Measurements from ENCODE around the gene PPP1R26.
A peak's percentile ranks its signal among the peaks of the same experiment; 100 is the strongest.

PPP1R26 gene

DNA sequence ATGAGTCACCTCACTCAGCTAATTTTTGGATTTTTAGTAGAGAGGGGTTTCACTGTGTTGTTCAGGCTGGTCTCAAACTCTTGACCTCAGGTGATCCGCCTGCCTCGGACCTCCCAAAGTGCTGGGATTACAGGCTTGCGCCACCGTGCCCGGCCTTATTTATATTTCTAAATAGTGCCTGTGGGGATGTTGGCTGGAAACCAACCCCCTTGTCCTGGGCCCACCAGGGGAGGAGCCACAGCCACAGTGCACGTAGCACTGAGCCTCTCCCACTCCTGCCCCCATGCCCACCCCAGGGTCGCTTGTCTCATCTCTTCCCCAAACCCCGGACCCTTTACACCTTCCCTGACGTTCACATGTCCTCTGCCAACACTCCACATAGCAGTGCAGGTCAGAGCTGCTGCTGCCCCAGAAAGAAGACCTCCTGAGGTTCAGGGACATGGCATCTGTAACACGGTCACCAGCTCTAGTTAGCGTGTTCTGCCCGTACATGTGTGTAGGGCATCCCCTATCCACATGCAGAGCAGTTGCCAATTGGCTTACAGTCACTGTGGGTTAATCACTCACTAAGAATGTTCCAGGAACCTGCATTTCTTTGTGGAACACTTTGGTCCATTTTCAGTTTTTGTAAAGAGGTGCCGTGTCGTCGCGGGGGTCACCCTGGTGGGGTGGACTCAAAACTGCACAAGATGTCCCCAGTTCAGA lies 10.7 kb downstream of the PPP1R26 start:
- DNase-seq = no peak

DNA sequence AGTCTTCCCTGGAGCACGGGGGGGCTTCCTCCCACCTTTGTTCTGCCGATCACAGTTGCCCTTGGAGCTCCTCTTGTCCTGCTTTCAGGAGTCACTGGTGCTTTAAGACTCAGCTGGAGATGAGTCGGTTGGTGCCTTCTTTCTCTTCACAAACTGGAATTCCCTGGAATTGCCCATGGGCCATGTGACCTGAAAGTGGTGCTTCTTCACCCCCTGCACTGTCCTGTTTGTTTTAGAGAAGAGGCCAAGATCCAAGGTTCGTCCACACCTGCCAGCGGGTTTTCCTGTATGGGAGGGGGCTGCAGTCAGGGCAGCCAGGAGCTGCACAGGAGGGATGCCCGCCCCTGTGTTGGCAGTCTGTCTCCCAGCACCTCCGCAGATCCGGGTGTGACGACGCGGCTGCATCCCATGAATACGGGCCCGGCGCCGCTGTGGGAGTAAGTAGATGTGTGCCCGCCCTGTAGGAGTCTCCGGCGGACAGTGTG lies 11.4 kb downstream of the PPP1R26 start:
- DNase-seq = no peak

DNA sequence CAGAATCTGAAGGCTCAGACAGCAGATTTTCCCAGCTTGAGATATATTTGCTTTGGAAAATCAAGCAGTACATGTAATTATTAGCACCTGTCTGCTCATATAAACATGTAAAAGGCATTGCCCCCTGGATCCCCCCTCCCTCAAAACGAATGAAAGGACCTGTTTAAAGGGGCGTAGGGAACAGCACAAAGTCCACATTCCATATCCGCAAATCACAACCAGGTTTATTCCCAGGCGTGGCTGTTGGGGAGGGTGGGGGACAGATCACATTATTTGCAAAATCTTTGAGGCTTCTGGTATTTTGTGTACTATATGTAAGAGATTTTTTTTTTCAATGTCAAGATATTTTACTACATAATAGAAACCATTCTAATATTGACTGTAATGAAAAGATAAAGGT lies 12.2 kb downstream of the PPP1R26 start:
- no peak for DNase-seq

DNA sequence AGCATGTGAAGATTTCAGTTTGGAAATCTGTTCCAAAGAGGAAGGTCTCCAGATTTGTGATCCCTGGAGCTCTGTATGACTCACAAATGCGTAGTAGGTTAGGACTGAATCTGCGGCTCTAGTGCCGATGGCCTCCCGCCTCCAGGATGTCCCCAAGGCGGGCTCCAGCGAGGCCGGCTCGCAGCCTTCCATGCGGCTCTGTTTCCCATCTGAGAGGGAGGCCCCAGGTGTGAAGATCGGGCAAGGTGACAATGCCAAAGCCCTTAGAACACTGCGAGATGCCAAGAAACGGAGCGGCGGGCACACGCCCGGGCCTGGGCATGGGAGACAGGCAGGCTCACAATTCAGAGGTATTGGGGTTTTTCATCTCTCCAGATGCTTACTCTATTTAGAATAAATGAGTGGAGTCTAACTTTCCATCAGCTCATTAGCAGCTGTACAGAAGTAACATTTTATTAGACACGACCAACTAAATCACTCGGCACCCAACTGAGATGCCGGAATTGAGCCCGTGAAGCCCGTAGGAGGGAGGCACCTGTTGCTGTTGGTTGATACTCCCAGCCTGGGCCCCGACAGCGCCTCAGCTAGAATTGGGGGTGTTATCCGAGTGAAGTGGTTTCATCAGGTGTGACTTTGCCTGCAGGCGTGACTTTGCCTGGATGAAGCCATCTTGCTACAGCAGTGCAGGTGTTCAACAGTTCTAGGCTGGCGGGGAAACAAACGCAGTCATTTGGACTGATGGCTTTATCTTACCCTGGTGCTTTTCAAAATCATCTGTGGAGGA lies 13.5 kb downstream of the PPP1R26 start:
- DNase-seq = no peak

DNA sequence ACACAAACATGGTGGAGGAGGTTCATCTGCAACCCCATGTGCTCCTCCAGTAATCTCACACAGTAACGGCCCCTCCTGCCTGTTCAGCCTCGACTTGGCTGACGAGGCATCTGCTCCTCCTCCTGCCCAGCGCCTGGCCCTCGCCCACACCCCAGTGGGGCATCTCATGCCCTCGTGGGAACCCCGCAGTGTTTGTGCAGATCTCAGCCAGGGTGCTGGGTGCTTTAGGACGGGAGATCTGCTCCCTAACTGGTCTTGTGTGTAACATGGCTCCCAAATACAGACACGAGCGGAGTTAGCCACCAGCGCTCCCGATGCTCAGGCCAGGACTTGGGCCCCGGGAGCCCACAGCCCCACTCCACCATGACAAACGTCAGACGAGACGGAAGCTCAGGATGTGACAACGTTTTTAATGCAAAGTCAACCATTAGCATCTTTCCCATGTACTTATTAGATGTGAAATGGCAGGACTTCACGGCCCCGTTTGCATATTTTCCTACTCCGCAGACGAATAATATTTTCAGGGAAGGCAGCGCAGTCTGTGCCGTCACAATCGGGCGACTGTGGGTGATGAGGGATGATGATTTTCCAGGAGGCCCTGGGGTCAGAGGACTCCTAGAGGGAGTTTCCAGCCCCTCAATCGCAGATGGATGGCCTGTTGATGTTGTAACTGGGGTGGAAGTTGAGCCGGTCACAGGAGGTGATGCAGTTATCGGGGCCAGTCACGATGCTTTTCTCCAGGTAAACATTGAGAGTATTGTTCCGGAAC lies 15.4 kb downstream of the PPP1R26 start:
- DNase-seq = no peak

DNA sequence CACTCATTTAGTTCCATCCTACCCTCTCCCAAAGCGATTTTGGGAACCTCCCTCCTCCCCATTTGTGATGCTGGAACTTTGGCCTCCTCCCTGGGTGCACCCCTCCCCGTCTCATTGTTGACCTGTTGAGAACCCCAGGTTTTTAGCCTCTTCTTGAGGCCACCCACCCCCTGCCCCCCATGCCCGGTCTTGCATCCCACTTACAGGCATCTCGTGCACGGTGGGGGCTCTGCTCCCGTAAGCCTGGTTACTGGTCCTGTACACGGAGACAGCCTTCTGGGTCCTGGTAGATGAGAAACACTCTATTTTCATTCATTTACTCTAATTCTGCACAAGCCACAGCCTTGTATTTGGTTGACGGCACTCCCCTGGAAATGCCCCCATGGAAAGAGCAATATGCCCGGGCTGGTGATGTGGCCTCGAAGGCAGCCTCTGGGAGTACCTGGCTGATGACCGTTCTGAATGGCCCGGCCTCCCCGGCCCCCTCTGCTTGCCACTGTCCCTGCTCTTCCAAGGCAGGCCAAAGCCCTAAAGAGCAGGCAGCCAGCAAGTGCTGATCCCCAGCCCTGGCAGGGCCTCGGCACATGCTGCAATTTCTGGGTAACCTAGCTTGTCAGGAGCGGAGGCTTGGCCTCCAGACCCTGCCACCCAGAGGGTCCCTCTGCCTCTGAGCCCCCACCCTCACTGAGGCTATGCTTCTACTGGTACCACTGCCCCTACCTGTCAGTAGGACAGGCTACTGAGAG lies 19.0 kb downstream of the PPP1R26 start:
- no peak for DNase-seq

DNA sequence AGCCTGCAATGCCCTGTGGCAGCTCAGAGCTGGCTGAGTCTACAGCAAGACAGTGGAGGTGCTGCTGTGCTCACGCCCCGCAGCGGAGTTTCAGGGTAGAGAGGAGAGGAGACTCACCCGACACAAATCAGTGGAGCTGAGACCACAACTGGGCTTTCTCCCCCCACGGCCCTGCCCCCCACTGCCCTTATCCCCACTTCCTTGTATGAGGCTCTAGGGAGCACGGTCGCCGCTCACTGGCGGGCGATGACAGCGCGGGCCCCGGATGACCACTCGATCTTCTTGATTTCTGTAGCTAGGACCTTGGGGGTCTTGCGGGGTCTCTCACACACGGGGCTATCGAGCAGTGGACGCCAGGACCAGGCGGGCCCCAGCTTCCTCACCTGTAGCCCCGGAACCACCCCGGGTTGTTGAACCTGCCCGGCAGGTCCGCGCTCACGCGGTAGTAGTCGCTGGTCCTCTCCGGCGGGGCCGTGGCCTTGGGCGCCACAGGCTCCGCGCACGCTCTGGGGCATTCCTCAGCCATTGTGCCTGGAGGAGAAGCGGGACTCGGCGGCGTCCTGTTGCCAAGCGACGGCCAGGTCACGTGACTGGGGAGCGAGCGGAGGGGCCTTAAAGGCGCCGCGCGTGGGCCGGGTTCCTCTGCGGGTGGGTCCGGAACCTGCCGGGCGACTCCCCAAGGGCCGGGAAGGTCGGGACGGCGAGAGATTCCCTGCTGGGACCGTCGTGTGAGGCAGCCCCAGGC lies 19.9 kb downstream of the PPP1R26 start:
- peak; percentile 89 for DNase-seq

DNA sequence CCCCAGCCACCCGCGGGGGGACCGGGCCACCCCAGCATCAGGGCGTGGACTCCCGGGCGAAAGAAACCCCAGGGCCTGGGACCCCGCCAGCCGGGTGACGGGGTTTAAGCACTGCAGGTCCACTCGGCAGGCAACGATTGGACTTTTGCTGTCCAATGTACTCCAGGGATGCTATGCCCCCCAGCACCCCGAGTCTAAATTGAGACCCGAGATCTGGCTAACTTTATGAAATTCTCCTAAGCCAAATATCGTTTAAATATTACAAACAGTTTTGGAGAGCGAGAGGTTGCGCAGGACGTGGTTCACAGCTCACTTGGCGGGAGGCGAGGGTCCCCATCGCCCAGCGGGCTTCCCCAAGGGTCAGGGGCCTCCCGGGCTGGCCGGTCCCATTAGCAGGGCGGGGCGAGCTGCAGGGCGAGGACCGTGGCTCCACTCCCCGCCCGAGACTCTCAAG lies 20.5 kb downstream of the PPP1R26 start:
- DNase-seq = no peak

DNA sequence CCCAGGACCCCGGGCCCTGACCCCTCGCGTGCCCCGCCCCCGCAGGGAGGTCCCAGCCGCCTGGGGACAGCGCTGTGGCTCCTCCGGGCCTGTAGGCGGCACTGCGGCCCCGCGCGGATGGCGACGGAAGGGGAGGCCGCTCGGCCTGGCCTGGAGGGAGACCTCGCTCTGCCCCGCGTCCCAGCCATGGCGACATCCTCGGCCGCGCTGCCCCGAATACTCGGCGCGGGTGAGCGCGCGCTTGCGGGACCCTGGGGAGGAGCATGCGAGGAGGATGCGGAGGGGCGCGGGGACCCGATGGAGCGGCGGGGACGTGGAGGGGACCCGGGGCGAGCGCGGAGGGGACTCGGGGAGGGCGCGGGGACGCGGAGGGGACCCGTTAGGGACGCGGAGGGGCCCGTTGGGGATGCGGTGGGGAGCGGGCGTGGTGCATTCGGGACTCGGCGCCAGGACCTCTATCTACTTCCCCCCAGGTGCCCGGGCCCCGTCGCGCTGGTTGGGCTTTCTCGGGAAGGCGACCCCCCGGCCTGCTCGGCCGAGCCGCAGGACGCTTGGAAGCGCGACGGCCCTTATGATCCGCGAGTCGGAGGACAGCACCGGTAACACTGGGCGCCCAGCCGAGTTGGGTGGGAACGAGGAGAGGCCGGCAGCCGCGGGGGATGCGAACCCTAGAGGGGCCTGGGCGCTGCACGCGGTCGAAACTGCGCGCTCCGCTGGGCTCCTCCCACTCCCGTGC lies 21.1 kb downstream of the PPP1R26 start, which contains the start of gene MRPS2:
MRPS2 (plus strand) TSS at position 158 of the 736 bp plus-strand sequence; CDS start at position 187, 29 bp downstream.
- DNase-seq = peak; percentile 82

DNA sequence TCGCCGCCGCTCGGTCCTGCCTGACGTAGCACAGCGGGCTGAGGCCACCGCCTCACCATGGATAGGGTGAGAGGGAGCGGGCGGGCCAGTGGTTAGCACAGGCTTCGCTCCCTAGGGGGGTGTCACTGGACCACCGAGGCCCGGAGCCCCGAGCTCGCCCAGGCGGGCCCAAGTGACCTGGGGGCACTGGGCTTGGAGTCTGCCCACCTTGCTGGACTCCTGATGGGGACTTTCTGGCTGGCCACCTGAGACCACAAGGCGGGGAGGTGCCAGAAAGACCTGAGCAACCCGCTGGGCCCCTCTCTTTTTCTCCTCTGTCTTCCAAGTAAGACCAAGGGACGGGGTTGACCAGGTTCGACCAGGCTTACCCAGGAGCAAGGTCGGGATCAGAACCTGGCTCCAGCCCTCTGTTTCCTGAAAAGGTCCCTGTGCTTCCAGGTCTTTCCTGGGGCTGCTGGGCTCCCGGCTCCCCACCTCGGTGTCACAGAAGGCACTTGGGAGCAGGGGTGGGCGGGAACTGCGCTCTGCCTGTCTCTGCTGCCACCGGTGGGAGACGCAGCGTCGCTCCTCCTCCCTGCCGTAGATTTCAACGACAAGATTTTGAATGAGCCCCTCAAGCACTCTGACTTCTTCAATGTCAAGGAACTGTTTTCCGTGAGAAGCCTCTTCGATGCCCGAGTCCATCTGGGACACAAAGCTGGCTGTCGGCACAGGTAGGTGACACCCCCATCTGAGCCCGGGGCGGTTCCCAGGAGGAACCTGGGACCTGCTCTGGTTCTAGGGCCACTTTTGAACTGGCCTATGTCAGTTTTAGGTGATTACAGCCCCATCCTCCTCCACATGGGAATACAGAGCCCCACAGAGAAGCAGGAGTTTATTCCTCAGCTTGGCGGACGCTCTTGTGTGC lies 21.9 kb downstream of the PPP1R26 start:
- no peak for DNase-seq

DNA sequence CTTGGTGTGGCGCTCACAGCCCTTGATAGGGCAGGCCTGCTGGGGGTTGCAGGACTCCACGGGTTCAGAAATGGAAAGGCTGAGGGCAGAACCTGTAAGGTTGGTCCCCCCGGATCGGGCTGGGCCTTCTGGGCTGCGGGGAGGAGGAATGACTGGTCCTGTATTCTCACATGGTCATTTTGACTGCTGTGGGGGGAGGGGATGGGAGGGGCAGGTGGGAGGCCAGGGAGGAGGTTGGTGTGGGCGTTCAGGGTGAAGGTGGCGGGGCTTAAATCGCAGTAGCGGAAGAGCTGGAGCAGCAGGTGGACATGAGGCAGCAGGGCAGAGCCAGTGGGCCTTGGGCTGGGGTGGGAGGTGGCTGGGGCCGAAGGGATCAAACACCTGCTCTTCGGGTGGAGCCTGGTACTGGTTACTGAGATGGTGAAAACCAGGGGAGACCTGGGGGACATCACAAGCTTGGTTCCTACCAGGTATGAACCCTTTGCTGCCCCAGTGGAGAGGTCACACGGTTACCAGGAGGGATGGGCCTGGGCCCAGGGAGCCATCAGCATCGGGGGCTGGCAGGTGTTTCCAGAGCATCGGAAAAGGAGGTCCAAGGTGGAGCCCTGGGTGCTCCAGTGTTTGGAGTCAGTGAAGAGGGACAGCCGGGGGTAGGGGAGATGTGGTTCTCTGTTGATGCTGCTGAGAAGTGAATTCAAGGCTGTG lies 22.7 kb downstream of the PPP1R26 start:
- DNase-seq = no peak

DNA sequence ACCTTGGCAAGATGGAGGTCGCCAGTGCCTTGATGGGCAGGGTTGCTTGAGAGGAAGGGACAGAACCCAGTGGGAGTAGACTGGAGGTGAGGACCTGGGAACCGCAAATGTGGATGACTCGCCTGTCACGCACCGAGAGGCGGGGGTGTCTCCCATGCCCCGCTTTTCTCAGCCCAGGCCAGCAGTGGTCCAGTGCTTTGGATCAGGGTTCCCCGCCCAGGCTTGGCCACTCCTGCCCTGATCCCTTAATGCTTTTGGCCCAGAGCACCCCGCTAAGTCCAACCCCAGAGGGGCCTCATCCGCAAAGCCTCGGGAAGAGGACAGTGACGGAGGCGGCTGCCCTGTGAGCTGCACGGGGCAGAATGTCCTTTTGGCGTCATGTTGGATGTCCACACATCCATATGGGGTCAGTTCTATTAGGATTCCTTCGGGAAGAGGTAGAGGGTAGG lies 23.3 kb downstream of the PPP1R26 start:
- no peak for DNase-seq

DNA sequence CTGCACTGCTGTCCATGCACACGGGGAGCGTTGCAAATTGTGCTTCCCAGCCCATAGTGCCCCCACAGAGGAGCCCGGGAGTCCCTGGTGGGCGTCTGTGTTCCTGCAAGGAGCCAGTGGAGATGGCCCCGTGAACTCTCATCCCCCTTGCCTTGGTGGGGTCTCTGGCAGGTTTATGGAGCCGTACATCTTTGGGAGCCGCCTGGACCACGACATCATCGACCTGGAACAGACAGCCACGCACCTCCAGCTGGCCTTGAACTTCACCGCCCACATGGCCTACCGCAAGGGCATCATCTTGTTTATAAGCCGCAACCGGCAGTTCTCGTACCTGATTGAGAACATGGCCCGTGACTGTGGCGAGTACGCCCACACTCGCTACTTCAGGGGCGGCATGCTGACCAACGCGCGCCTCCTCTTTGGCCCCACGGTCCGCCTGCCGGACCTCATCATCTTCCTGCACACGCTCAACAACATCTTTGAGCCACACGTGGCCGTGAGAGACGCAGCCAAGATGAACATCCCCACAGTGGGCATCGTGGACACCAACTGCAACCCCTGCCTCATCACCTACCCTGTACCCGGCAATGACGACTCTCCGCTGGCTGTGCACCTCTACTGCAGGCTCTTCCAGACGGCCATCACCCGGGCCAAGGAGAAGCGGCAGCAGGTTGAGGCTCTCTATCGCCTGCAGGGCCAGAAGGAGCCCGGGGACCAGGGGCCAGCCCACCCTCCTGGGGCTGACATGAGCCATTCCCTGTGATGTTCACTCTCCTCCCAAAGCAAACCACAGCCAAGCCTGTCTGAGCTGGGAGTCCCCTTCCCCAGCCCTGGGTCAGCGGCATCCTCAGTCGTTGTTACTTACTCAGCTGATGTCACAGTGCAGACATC lies 24.0 kb downstream of the PPP1R26 start:
- DNase-seq = no peak

DNA sequence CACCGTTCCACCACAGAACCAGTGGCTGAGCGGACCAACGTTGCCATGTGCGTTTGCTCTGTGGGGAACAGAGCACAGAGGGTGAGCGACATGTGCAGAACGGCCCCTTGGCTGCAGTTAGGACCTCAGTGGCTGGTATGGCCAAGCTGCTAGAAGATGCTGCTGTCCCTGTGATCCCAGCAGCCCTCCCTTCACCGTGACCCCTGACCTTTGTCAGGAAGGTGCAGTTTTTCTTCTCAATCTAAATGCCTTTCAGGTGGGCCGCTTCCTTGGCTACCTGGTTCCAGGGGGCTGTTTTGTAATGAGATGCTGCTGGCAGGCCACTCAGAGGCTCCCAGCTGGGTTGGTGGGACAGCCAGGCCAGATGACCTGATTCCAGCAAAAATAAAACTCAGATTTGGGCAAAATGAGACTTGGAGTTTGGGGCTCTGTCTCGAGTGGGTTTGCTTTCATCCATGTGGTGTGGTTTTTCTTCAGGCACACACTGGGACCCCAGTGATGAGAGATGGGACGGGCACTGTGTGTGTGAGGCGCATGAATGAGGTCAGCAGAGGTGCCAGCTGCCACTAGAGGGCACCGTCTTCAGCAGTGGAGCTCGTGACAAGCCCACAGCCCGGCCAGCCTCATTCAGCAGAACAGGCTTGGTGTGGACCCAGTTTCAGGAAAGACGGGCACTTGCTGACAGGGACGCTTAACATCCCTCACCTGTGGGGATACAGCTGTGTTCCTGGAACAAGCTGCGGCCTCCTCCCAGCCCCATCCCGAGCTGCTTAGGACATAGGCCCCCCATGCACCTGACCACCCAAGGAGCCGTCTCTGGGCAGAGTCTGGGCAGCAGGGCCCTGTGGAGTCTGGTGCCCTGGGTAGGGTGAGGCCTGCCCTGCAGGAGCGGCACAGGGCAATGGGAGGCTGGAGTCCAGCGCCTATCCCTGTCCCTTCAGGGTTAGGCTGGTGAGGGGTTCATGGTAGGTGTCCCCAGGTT lies 25.0 kb downstream of the PPP1R26 start:
- DNase-seq = peak; percentile 60

DNA sequence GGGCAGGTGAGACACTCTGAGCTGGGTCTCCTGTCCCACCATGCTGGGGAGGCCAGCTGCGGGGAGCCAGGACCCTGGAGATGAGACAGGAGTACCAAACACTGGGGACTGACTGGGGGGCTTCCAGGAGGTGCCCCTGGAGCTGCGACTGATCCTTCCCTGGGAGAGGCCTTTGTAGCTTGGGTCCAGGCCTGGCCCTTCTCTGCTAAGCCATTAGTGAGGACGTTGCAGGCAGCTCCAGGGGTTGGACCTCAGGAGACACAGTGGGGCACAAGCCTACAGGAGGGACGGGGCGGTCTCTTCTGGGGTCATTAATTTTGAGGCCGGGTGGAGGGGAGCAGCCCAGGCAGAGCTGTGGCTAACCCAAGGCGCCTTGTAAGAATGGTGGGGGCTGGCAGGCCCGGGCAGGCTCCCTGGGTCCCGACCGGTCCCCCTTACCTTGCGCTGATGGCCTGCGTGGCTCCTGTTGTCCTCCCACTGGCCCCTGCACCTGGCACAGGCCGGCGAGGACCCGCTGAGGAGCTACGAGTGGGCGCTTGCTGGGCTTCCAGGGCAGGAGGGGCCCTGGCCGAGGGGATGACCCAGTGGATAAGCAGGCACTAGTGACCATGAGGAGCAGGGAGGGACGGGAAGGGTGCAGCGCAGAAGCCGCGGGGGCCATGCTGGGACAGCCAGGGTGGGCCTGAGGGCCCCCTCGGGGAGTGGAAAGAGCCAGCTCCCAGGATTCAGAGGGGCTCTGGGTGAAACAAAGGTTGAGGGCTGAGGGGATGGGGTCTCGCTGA lies 26.0 kb downstream of the PPP1R26 start:
- DNase-seq = no peak
